GM18517 (cell line): ENCODE results near the gene ADGRA3.
"Not testable (repeated sequence)": the region's sequence is repeated elsewhere in the genome, so short reads cannot be mapped to it uniquely, and the experiment has no call there.

Experiments used
- ATAC-seq: cut with Tn5 transposase; IDR thresholded peaks from one replicate; pipeline ENCODE4 v1.9.1; 2021; ENCODE audit warnings: mild to moderate bottlenecking, moderate library complexity; ENCODE audit not compliant: unreplicated experiment

ADGRA3 gene

GRCh38 chr4:22384154-22384553, 131.7 kb downstream of the ADGRA3 start:
- no peak for ATAC-seq

GRCh38 chr4:22382216-22382615, 133.7 kb downstream of the ADGRA3 start:
- ATAC-seq, result not testable (repeated sequence)

GRCh38 chr4:22372986-22373385, 142.9 kb downstream of the ADGRA3 start:
- ATAC-seq, result no peak

- no peak for ATAC-seq
Observed at GRCh38 chr4:22369901-22370562, 145.8 kb downstream of the ADGRA3 start.

GRCh38 chr4:22363787-22364186, 152.1 kb downstream of the ADGRA3 start:
- no peak for ATAC-seq

GRCh38 chr4:22363036-22363435, 152.8 kb downstream of the ADGRA3 start:
- ATAC-seq, result no peak

GRCh38 chr4:22356987-22357596, 158.8 kb downstream of the ADGRA3 start:
- ATAC-seq, result no peak

GRCh38 chr4:22348410-22348809, 167.5 kb downstream of the ADGRA3 start:
- no peak for ATAC-seq

- no peak for ATAC-seq
Observed at GRCh38 chr4:22345678-22346077, 170.2 kb downstream of the ADGRA3 start.

GRCh38 chr4:22345055-22345454, 170.8 kb downstream of the ADGRA3 start:
- ATAC-seq, result no peak

GRCh38 chr4:22343606-22344005, 172.3 kb downstream of the ADGRA3 start:
- ATAC-seq, result no peak

GRCh38 chr4:22339491-22339890, 176.4 kb downstream of the ADGRA3 start:
- ATAC-seq, result no peak

- no peak for ATAC-seq
Observed at GRCh38 chr4:22338796-22339195, 177.1 kb downstream of the ADGRA3 start.
